SK-N-MC (cell line): ENCODE measurements around the gene KCNJ11.

Experiments used
- EZH2 ChIP-seq: fragments of 200-600 bp; sonication (generic); IDR thresholded peaks from one replicate; pipeline ENCODE4 v1.6.1; 2017; ENCODE audit warnings: antibody characterized with exemption
- POLR2AphosphoS5 ChIP-seq: IDR thresholded peaks from 2 replicates; pipeline ENCODE4 v1.6.1; 2012; ENCODE audit warnings: mild to moderate bottlenecking, low read depth, low read length, borderline replicate concordance

DNA sequence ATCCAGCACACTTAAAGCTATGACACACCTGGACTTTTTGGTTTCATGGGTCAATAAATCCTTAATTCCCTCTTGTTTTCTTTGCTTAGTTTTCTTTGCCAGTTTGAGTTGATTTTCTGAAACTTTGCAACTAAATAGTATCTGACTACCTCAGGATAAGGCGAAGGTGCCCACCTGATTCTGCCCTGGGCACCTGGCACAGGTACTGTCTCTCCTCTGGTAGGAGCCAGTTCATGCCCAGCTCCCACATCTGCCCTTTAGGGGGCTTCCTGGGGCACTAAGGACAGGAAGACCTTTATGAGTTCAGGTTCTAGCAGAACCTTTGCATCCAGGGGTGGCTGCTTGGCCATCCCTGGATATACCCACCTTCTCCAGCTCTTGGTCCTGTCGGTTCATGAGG is 19.6 kb upstream of the KCNJ11 start:
- TF ChIP-seq EZH2: no peak
- TF ChIP-seq POLR2AphosphoS5: no peak
